Activated CD8-positive, alpha-beta memory T cell treated with anti-CD3 and anti-CD28 coated beads, Interleukin-2, amount 50 U/mL, for 1 hour (primary cell): ENCODE results near the gene NLRP3.
"Not testable (repeated sequence)": the region's sequence is repeated elsewhere in the genome, so short reads cannot be mapped to it uniquely, and the experiment has no call there.

Experiments
- DNase-seq: peaks from one replicate; pipeline ENCODE4 v3.0.0-alpha.2; 2020; ENCODE audit errors: extremely low read depth

Gene NLRP3

GRCh38 chr1:247390996-247391395 is 25.0 kb upstream of the NLRP3 start:
- DNase-seq = no peak

- DNase-seq = no peak
Observed at GRCh38 chr1:247392088-247392487, 23.9 kb upstream of the NLRP3 start.

- DNase-seq = not testable (repeated sequence)
Observed at GRCh38 chr1:247395075-247395474, 20.9 kb upstream of the NLRP3 start.

DNA sequence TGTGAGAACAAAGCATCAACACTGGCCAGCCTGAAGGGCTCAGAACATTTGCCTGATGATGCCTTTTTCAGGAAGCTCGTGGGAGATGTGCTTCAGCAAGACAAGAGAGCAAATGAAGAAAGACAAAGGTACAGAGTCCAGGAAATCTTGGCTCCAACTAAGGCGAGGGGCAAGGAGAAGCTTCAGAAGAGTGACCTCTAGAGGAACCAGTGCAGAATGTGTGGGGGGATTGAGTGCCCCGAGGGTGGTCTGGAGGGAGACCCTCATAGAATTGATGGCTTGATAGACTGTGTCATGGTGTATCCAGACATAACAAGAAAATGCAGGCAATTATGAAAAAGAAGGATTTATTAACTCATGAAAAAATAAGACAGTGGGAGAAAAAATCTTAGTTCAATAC is 15.3 kb upstream of the NLRP3 start:
- no peak for DNase-seq

DNA sequence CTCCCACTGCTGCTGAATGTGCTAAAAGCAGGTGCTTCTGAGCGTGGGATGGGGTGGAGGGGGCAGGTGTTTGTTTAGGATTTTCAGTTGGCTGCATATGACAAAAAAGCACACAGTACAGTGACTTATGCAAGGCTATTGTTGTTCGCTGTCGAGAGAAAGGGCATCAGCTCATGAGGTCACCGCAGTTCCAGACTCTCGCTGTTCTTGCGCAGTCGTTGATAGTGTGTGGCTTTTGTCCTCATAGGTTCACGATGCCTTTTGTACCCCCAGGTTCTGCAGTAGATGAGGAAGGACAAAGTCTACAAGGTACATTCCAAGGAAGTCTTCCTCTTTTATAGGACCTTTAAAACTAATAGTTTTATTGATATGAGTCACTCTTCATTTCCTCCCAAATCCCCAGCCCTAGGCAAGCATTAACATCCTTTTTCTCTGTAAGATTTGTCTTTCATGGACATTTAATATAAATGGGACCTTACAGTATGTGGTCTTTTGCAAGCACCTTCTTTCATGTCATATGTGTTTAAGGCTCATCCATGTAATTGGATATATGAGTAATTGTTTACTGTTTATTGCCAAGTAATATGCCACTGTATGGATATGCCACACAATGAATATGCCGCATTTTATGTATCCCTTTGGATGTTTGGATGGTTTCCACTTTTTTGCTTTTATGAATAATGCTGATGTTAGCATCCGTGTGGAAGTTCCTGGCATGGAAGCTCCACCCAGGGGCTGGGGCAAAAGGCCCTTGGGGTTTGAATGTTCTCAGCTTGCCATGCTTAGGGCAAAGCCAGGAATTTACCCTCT is 14.5 kb upstream of the NLRP3 start:
- no peak for DNase-seq

DNA sequence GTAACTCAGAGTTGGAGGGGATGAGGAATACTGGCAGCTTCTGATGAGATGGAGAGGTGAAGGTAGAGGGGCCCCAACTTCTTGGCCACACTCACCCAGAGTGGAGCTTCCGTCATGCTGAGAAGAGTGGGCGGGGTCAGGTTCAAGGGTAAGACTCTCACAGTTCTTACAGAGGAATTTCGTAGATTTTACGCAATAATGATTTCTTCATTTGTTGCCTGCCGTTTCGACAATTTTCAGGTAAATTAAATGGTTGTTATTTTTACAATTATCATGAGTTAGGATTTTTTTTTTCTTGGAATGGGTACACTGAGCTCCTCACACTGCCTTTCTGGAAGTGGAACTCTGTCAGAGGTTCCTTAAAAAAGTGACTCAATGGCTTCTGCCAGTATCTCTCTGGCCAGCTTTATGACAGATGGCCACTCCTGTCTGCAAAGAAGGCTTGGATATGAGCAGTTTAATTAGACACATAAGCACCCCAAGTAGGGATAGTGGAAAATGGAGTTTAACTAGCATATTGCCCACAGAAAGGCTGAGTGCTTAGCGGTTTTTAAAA is 13.8 kb upstream of the NLRP3 start:
- DNase-seq = no peak

- DNase-seq = no peak
Observed at GRCh38 chr1:247406014-247406656, 9.8 kb upstream of the NLRP3 start.

- DNase-seq = peak; percentile 53
Observed at GRCh38 chr1:247407180-247407616, 8.8 kb upstream of the NLRP3 start.

- no peak for DNase-seq
Observed at GRCh38 chr1:247408100-247408499, 7.9 kb upstream of the NLRP3 start.

DNA sequence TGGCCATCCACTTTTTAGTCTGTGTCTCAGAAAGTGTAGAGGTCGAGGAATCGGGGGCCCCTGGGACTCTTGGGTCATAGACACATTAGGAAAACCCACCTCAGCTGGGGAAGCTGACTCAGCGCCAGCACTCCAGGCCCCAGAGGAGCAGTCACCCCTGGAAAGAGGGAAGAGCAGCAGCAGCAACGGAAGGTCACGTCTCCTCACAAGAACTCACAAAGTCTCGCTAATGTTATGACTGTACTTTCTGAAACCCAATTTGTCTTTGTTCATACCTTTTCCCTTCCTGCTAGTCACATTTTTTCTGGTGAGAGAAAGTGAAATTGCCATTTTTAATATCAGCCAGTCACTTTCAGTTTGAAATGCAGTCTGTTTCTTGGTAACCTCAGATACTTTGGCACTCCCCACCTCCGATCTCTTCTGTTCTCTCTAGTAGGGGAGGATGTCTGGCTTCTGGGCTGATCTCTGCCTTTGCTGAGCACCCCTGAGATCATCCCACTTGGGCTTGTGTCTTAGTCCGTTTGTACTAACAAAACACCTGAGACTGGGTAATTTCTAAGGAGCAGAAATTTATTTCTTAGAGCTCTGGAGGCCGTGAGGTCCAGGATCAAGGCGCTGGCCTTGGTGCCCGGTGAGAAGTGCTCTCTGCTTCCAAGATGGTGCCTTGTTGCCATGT is 6.0 kb upstream of the NLRP3 start:
- no peak for DNase-seq

DNA sequence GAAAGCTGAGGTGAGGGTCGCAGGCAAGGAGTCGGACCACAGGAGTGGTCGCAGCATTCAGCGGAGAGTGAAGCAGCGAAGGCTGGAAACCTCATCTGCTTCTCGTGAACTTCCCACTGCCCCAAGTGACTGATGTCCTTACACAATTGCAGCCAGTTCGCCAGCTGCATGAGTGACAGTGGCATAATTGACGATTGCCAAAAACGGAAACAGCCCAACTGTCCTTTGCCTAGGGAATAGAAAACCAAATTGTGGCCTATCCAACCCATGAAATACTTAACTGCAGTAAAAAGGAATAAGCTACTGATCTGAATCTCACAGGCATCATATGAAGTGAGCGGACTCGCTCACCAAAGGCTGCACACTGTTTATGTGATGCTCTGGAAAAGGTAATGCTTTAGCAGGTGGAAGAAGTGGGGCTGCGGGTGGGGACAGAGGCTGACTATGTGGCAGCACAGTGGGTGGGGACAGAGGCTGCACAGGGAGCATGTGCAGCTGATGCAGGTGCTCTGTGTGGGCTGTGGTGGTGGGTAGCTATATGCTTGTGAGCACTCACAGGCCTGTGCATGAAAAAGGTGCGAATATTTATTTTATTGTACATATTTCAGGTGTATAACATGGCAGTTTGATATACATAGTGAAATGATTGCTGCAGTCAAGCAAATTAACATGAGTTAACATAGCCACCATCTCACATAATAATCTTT is 4.2 kb upstream of the NLRP3 start:
- no peak for DNase-seq

GRCh38 chr1:247417831-247418230 is 1.9 kb downstream of the NLRP3 start:
- no peak for DNase-seq

- no peak for DNase-seq
Observed at GRCh38 chr1:247419336-247419735, 3.4 kb downstream of the NLRP3 start.

DNA sequence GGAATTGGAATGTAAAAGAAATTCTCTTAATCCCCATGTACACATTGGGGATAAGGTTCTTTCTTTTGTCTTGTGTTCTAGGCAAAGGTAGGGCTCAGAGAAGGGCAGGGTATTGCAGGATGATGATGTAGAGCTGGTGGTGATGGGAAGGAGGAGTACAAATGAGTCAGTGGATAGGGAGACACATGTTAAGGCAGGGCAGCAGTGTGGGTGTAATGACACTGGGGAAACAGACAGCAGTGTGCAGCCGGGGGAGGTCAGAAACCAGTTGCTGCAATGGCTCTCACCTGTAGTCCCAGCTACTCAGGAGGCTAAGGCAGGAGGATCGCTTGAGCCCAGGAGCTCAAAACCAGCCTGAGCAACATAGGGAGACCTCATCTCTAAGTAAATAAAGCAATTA is 5.1 kb downstream of the NLRP3 start:
- DNase-seq = no peak

DNA sequence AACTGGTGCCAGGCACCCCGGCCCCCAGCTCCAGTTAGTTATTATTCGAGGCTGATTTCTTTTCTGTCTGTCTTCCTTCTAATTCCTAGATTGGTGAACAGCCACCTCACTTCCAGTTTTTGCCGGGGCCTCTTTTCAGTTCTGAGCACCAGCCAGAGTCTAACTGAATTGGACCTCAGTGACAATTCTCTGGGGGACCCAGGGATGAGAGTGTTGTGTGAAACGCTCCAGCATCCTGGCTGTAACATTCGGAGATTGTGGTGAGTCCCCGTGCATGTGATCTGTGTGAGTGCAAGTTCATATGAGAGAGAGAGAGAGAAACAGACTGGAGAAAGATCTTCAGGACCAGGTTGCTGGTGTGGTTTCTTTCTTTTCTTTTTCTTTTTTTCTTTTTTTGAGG is 13.5 kb downstream of the NLRP3 start:
- DNase-seq = no peak

DNA sequence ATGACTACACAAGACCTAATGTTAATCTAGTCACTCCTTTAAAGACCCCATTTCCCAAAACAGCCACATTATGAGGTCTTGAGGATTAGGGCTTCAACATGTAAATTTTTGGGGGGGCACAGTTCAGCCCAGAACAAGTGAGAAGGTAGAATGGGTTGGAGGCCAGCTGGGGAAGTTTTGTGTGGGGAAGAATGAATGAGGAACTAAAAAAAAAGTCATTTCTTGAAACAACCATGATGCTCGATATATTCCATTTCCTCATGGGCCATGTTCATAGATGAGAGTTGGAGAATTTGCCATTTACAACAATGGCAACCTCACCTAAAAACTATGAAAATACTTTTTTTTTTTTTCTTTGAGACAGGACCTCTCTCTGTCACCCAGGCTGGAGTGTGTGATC is 14.5 kb downstream of the NLRP3 start:
- no peak for DNase-seq

GRCh38 chr1:247431643-247432042 is 15.7 kb downstream of the NLRP3 start:
- no peak for DNase-seq

- no peak for DNase-seq
Observed at GRCh38 chr1:247434005-247434404, 18.0 kb downstream of the NLRP3 start.

- no peak for DNase-seq
Observed at GRCh38 chr1:247435030-247435758, 19.2 kb downstream of the NLRP3 start.

- no peak for DNase-seq
Observed at GRCh38 chr1:247435759-247436147, 19.8 kb downstream of the NLRP3 start.
